ENCODE results near the gene CAT. TPM values are rescaled to one million over a fixed set of nuclear protein-coding genes. Genes with fewer than 3 reads are reported as not detected.

CAT gene
- total and polyA plus RNA-seq, 8 donors: 24.9 to 122 (median 74.7) TPM

GRCh38 chr11:34476849-34477248, 38.1 kb downstream of the CAT start:
- Histone ChIP-seq H3K27me3 (no peaks in the 10 kb centered on the region), H3K36me3 (peaks cover 7 to 28% (median 23%) of the 10 kb centered on the region in 4 donors), H3K4me3 (no peak overlapping the region), H3K4me1 (no peaks in the 10 kb centered on the region), H3K9me3 (no peaks in the 10 kb centered on the region), H3K27ac (no peak overlapping the region)
- TF ChIP-seq POLR2A (IDR thresholded peaks at IDR 0.05): no peak
- TF ChIP-seq EP300 (IDR thresholded peaks at IDR 0.05): no peak
- TF ChIP-seq, protein P1, sequence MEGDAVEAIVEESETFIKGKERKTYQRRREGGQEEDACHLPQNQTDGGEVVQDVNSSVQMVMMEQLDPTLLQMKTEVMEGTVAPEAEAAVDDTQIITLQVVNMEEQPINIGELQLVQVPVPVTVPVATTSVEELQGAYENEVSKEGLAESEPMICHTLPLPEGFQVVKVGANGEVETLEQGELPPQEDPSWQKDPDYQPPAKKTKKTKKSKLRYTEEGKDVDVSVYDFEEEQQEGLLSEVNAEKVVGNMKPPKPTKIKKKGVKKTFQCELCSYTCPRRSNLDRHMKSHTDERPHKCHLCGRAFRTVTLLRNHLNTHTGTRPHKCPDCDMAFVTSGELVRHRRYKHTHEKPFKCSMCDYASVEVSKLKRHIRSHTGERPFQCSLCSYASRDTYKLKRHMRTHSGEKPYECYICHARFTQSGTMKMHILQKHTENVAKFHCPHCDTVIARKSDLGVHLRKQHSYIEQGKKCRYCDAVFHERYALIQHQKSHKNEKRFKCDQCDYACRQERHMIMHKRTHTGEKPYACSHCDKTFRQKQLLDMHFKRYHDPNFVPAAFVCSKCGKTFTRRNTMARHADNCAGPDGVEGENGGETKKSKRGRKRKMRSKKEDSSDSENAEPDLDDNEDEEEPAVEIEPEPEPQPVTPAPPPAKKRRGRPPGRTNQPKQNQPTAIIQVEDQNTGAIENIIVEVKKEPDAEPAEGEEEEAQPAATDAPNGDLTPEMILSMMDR (IDR thresholded peaks at IDR 0.05): no peak
- no peak for TF ChIP-seq POLR2AphosphoS5 (IDR thresholded peaks at IDR 0.05)
- intact Hi-C loops (cut with DNase I; ENCODE audit: low total_unique reads): no loop called here
- 79 to 92% (median 84%) methylated on average over 4 of the region's 4 CpGs for WGBS, 5 donors
- DNase-seq: no peak

DNA sequence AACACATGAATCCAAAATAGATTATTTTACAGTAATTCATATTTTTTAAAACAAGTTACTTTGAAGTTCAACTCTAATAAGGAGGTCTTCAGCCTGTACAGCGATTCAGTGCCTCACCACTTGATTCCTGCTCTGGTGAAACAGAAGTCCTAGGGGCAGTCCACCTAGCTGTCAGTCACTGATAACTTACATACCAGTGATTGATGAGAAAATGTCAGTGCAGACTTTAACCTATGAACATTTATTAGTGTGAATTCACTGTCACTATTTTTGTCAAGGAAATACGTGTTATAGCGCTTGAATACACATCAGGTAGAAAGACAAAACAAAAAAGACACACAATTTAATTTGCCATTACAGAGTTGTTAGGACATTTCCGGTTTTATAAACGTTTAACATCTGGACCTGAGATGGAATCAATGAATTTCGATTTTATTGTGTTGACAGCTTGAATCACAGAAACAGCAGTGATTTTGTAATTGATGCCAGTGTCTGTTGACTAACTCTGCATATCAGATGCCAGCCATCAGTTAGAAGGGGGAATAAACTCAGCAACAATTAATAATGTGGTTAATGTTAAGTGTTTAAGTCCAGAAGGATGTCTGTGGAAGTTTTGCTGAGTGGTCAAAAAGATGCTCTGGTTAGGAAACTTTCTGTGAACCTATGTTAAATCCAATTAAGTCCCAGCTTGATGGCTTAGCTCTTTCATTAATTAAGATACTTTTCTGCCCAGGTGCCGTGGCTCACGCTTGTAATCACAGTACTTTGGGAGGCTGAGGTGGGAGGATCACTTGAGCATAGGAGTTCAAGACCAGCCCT, 40.3 kb downstream of the CAT start:
- Histone ChIP-seq H3K27ac (no peak overlapping the region), H3K36me3 (peaks cover 0 to 6% (median 1%) of the 10 kb centered on the region in 4 donors), H3K9me3 (no peaks in the 10 kb centered on the region), H3K4me1 (no peaks in the 10 kb centered on the region), H3K27me3 (no peaks in the 10 kb centered on the region), H3K4me3 (no peak overlapping the region)
- TF ChIP-seq, protein P1 (IDR thresholded peaks at IDR 0.05): no peak
- no peak for TF ChIP-seq POLR2A (IDR thresholded peaks at IDR 0.05)
- no peak for TF ChIP-seq POLR2AphosphoS5 (IDR thresholded peaks at IDR 0.05)
- no peak for TF ChIP-seq EP300 (IDR thresholded peaks at IDR 0.05)
- intact Hi-C loops (cut with DNase I; ENCODE audit: low total_unique reads): no loop called here
- no peak for DNase-seq
- WGBS, 5 donors: 63 to 81% (median 76%) methylated on average over 8 of the region's 8 CpGs

- Histone ChIP-seq H3K36me3 (no peaks in the 10 kb centered on the region), H3K27ac (no peak overlapping the region), H3K4me3 (no peak overlapping the region), H3K9me3 (no peaks in the 10 kb centered on the region), H3K4me1 (no peaks in the 10 kb centered on the region), H3K27me3 (no peaks in the 10 kb centered on the region)
- 22 to 35% (median 32%) methylated on average over 3 of the region's 3 CpGs for WGBS, 5 donors
- DNase-seq: no peak
- intact Hi-C loops (cut with DNase I; ENCODE audit: low total_unique reads): loop anchor here (10.0 kb wide), 1 partner anchor 106 kb away; no protein-coding TSS in a partner anchor
- no peak for TF ChIP-seq POLR2AphosphoS5 (IDR thresholded peaks at IDR 0.05)
- TF ChIP-seq, protein P1 (IDR thresholded peaks at IDR 0.05): no peak
These were observed 41.6 kb downstream of the CAT start for GRCh38 chr11:34480314-34480713.

DNA sequence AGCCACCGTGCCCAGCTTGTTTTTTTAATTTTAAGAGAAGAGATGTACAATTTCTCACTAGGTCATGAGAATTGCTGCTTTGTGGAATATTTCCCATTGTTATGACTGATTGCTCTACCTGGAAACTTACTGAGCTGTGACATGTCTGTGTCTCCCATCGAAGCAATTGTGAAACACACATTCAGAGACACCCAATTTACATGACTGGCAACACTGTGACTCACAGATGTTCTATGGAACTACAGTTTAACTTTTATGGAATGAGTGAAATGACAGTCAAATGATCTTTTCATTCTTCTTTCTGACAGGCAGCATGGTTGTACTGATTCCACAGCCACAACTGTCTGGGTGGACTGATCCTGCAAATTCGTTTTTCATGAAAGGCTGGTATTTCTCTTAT, 42.6 kb downstream of the CAT start:
- H3K4me3 ChIP-seq: no peak overlapping the region
- intact Hi-C loops (cut with DNase I; ENCODE audit: low total_unique reads): loop anchor here (10.0 kb wide), 1 partner anchor 107 kb away; no protein-coding TSS in a partner anchor
- WGBS, 5 donors: 62 to 83% (median 75%) methylated on average over 3 of the region's 3 CpGs
- DNase-seq: no peak
- H3K27ac ChIP-seq: no peak overlapping the region
- no peaks in the 10 kb centered on the region for H3K27me3 ChIP-seq
- no peaks in the 10 kb centered on the region for H3K36me3 ChIP-seq
- no peaks in the 10 kb centered on the region for H3K9me3 ChIP-seq
- no peak for TF ChIP-seq EP300 (IDR thresholded peaks at IDR 0.05)
- TF ChIP-seq POLR2AphosphoS5 (IDR thresholded peaks at IDR 0.05): no peak
- TF ChIP-seq, protein P1 (IDR thresholded peaks at IDR 0.05): no peak
- TF ChIP-seq POLR2A (IDR thresholded peaks at IDR 0.05): no peak
- H3K4me1 ChIP-seq: no peaks in the 10 kb centered on the region
